HG03378 (cell line): ENCODE data around the gene CTIF.

ENCODE experiments used
- ATAC-seq: cut with Tn5 transposase; IDR thresholded peaks from one replicate; pipeline ENCODE4 v1.9.1; 2021; ENCODE audit warnings: mild to moderate bottlenecking, moderate library complexity; ENCODE audit not compliant: unreplicated experiment

Gene CTIF

GRCh38 chr18:48838921-48839818 is 300.3 kb downstream of the CTIF start:
- no peak for ATAC-seq

- no peak for ATAC-seq
Measured at GRCh38 chr18:48839819-48840490, 301.1 kb downstream of the CTIF start.

GRCh38 chr18:48840491-48840877 is 301.7 kb downstream of the CTIF start:
- no peak for ATAC-seq

- no peak for ATAC-seq
Measured at GRCh38 chr18:48841381-48842258, 302.8 kb downstream of the CTIF start.

- ATAC-seq: no peak
Measured at GRCh38 chr18:48842259-48843061, 303.6 kb downstream of the CTIF start.

GRCh38 chr18:48843162-48843561 is 304.3 kb downstream of the CTIF start:
- ATAC-seq: no peak

- no peak for ATAC-seq
Measured at GRCh38 chr18:48843596-48843995, 304.8 kb downstream of the CTIF start.

- ATAC-seq: no peak
Measured at GRCh38 chr18:48844271-48844670, 305.4 kb downstream of the CTIF start.

- ATAC-seq: no peak
Measured at GRCh38 chr18:48845174-48845573, 306.3 kb downstream of the CTIF start.

GRCh38 chr18:48846423-48846932 is 307.6 kb downstream of the CTIF start:
- no peak for ATAC-seq

- ATAC-seq: no peak
Measured at GRCh38 chr18:48847807-48848486, 309.1 kb downstream of the CTIF start.

- no peak for ATAC-seq
Measured at GRCh38 chr18:48848641-48849143, 309.9 kb downstream of the CTIF start.

- ATAC-seq: no peak
Measured at GRCh38 chr18:48850822-48851598, 312.2 kb downstream of the CTIF start.

GRCh38 chr18:48851599-48851960 is 312.7 kb downstream of the CTIF start:
- no peak for ATAC-seq

GRCh38 chr18:48852292-48852691 is 313.5 kb downstream of the CTIF start:
- no peak for ATAC-seq

GRCh38 chr18:48852794-48853193 is 314.0 kb downstream of the CTIF start:
- no peak for ATAC-seq

- no peak for ATAC-seq
Measured at GRCh38 chr18:48853588-48853987, 314.8 kb downstream of the CTIF start.

GRCh38 chr18:48854780-48855179 is 315.9 kb downstream of the CTIF start:
- no peak for ATAC-seq
